ENCODE measurements around the gene DLG5. TPM values are rescaled to one million over a fixed set of nuclear protein-coding genes. Genes with fewer than 3 reads are reported as not detected.

DLG5 gene
- total RNA-seq, 3 donors from 2014 or later: 28.9 to 78.3 (median 35.1) TPM

GRCh38 chr10:77742172-77742571, 184.4 kb downstream of the DLG5 start:
- ATAC-seq: no peak
- intact Hi-C loops (cut with DNase I, micrococcal nuclease): no loop called here
- no peaks in the 10 kb centered on the region for H3K4me1 ChIP-seq (ENCODE audit: low read depth)
- peaks cover 7% of the 10 kb centered on the region for H3K9me3 ChIP-seq
- H3K4me3 ChIP-seq: no peak overlapping the region
- no peak for TF ChIP-seq CTCF (IDR thresholded peaks at IDR 0.05)
- DNase-seq: no peak
- no peaks in the 10 kb centered on the region for H3K36me3 ChIP-seq (ENCODE audit: low read depth)

DNA sequence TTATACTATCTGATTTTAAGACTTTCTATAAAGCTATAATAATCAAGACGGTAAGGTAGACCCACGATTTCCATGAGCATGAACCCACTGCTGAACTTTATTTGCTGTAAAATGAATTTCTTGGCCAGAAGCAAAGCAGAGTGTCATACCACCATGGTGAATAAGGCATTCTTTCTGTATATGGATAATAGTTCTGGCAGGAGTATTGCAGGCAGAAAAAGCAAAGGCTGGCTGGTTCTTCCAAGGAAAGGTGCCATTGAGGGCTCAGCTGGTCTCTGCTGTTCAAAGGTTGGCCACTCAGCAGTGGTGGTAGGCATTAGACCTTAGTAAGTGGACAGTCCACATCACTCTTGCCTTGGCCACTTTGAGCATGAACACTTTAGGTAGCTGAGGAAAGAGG, 184.8 kb downstream of the DLG5 start:
- DNase-seq: no peak
- no peak for TF ChIP-seq CTCF (IDR thresholded peaks at IDR 0.05)
- Histone ChIP-seq H3K9me3 (peaks cover 11% of the 10 kb centered on the region), H3K4me3 (no peak overlapping the region), H3K36me3 (ENCODE audit: low read depth) (no peaks in the 10 kb centered on the region), H3K4me1 (ENCODE audit: low read depth) (no peaks in the 10 kb centered on the region)
- ATAC-seq: no peak
- intact Hi-C loops (cut with DNase I, micrococcal nuclease): no loop called here

Other genes starting within 250 kb of the DLG5 start
- 10 to 100 TPM; 13.9 to 14.1 (median 14.1) TPM for gene POLR3A, start 102.8 kb upstream of the DLG5 start, total RNA-seq
- 1,000 to 10,000 TPM; 1,117 to 1,284 (median 1,155) TPM for gene RPS24, start 107.1 kb upstream of the DLG5 start, total RNA-seq

Measured in mucosa of descending colon (tissue), 3 donors.